ENCODE results near the gene DOCK10. TPM values are rescaled to one million over a fixed set of nuclear protein-coding genes. Genes with fewer than 3 reads are reported as not detected.
A peak's percentile ranks its signal among the peaks of the same experiment; 100 is the strongest.

The DOCK10 gene
- total RNA-seq, 1 donor from 2014 or later = 107 TPM

- DNase-seq (ENCODE audit: low spot score) = no peak
- H3K36me3 Mint-ChIP-seq (ENCODE audit: low read depth) = peaks cover 51% of the 10 kb centered on the region
- H3K4me3 Mint-ChIP-seq (ENCODE audit: low read depth) = no peak overlapping the region
- no peaks in the 10 kb centered on the region for H3K27me3 Mint-ChIP-seq (ENCODE audit: low read depth)
- H3K27ac Mint-ChIP-seq = peak overlapping the region; percentile 81
- intact Hi-C loops (cut with micrococcal nuclease) = loop anchor here (2.0 kb wide), 1 partner anchor 15 kb away; no protein-coding TSS in a partner anchor
- H3K9me3 Mint-ChIP-seq = peaks cover 4% of the 10 kb centered on the region
- H3K4me1 Mint-ChIP-seq (ENCODE audit: low read depth) = peaks cover 42% of the 10 kb centered on the region
Measured at GRCh38 chr2:224909885-224910573, 132.2 kb downstream of the DOCK10 start.

- peaks cover 46% of the 10 kb centered on the region for H3K4me1 Mint-ChIP-seq (ENCODE audit: low read depth)
- no peak overlapping the region for H3K4me3 Mint-ChIP-seq (ENCODE audit: low read depth)
- H3K27ac Mint-ChIP-seq = no peak overlapping the region
- peaks cover 4% of the 10 kb centered on the region for H3K9me3 Mint-ChIP-seq
- no peak for DNase-seq (ENCODE audit: low spot score)
- no peaks in the 10 kb centered on the region for H3K27me3 Mint-ChIP-seq (ENCODE audit: low read depth)
- peaks cover 53% of the 10 kb centered on the region for H3K36me3 Mint-ChIP-seq (ENCODE audit: low read depth)
- intact Hi-C loops (cut with micrococcal nuclease) = no loop called here
Measured at GRCh38 chr2:224908818-224909217, 133.4 kb downstream of the DOCK10 start.

- Mint-ChIP-seq H3K36me3 (ENCODE audit: low read depth) (peaks cover 59% of the 10 kb centered on the region), H3K4me3 (ENCODE audit: low read depth) (no peak overlapping the region), H3K27me3 (ENCODE audit: low read depth) (no peaks in the 10 kb centered on the region), H3K9me3 (peaks cover 4% of the 10 kb centered on the region), H3K4me1 (ENCODE audit: low read depth) (peaks cover 40% of the 10 kb centered on the region), H3K27ac (no peak overlapping the region)
- DNase-seq (ENCODE audit: low spot score) = no peak
- intact Hi-C loops (cut with micrococcal nuclease) = no loop called here
Measured at GRCh38 chr2:224904381-224904780, 137.9 kb downstream of the DOCK10 start.

GRCh38 chr2:224903621-224904020 is 138.6 kb downstream of the DOCK10 start:
- Mint-ChIP-seq H3K4me3 (ENCODE audit: low read depth) (no peak overlapping the region), H3K9me3 (peaks cover 4% of the 10 kb centered on the region), H3K27ac (no peak overlapping the region), H3K27me3 (ENCODE audit: low read depth) (no peaks in the 10 kb centered on the region), H3K4me1 (ENCODE audit: low read depth) (peaks cover 36% of the 10 kb centered on the region), H3K36me3 (ENCODE audit: low read depth) (peaks cover 55% of the 10 kb centered on the region)
- intact Hi-C loops (cut with micrococcal nuclease) = no loop called here
- no peak for DNase-seq (ENCODE audit: low spot score)

- DNase-seq (ENCODE audit: low spot score) = no peak
- peaks cover 38% of the 10 kb centered on the region for H3K4me1 Mint-ChIP-seq (ENCODE audit: low read depth)
Measured at GRCh38 chr2:224901121-224901676, 141.1 kb downstream of the DOCK10 start.

GRCh38 chr2:224895377-224895776 is 146.9 kb downstream of the DOCK10 start:
- Mint-ChIP-seq H3K4me1 (ENCODE audit: low read depth) (peaks cover 45% of the 10 kb centered on the region), H3K36me3 (ENCODE audit: low read depth) (peaks cover 68% of the 10 kb centered on the region), H3K27ac (no peak overlapping the region), H3K4me3 (ENCODE audit: low read depth) (no peak overlapping the region), H3K9me3 (no peaks in the 10 kb centered on the region), H3K27me3 (ENCODE audit: low read depth) (no peaks in the 10 kb centered on the region)
- intact Hi-C loops (cut with micrococcal nuclease) = loop anchor here (2.0 kb wide), 2 partner anchors 15 to 27 kb away; no protein-coding TSS in a partner anchor
- DNase-seq (ENCODE audit: low spot score) = no peak

More at GRCh38 chr2:224901121-224901676, 141.1 kb downstream of the DOCK10 start:
- H3K9me3 Mint-ChIP-seq = no peaks in the 10 kb centered on the region
- intact Hi-C loops (cut with micrococcal nuclease) = loop anchor here (2.0 kb wide), 1 partner anchor 14 kb away; no protein-coding TSS in a partner anchor
- no peaks in the 10 kb centered on the region for H3K27me3 Mint-ChIP-seq (ENCODE audit: low read depth)
- H3K4me3 Mint-ChIP-seq (ENCODE audit: low read depth) = no peak overlapping the region
- peak overlapping the region; percentile 57 for H3K27ac Mint-ChIP-seq
- peaks cover 44% of the 10 kb centered on the region for H3K36me3 Mint-ChIP-seq (ENCODE audit: low read depth)

GRCh38 chr2:224894356-224894755 is 147.9 kb downstream of the DOCK10 start:
- H3K4me1 Mint-ChIP-seq (ENCODE audit: low read depth) = peaks cover 49% of the 10 kb centered on the region
- no peaks in the 10 kb centered on the region for H3K9me3 Mint-ChIP-seq
- peak overlapping the region; percentile 43 for H3K4me3 Mint-ChIP-seq (ENCODE audit: low read depth)
- peaks cover 73% of the 10 kb centered on the region for H3K36me3 Mint-ChIP-seq (ENCODE audit: low read depth)
- H3K27ac Mint-ChIP-seq = peak overlapping the region; percentile 70
- no peaks in the 10 kb centered on the region for H3K27me3 Mint-ChIP-seq (ENCODE audit: low read depth)
- intact Hi-C loops (cut with micrococcal nuclease) = loop anchor here (2.0 kb wide), 2 partner anchors 16 to 28 kb away; no protein-coding TSS in a partner anchor
- no peak for DNase-seq (ENCODE audit: low spot score)

- intact Hi-C loops (cut with micrococcal nuclease) = loop anchor here (2.0 kb wide), 2 partner anchors 17 to 29 kb away; no protein-coding TSS in a partner anchor
- peaks cover 76% of the 10 kb centered on the region for H3K36me3 Mint-ChIP-seq (ENCODE audit: low read depth)
- H3K4me3 Mint-ChIP-seq (ENCODE audit: low read depth) = no peak overlapping the region
- peaks cover 51% of the 10 kb centered on the region for H3K4me1 Mint-ChIP-seq (ENCODE audit: low read depth)
- peak overlapping the region; percentile 70 for H3K27ac Mint-ChIP-seq
- DNase-seq (ENCODE audit: low spot score) = no peak
- H3K9me3 Mint-ChIP-seq = no peaks in the 10 kb centered on the region
- H3K27me3 Mint-ChIP-seq (ENCODE audit: low read depth) = no peaks in the 10 kb centered on the region
Measured at GRCh38 chr2:224893848-224894247, 148.4 kb downstream of the DOCK10 start.

GRCh38 chr2:224892574-224893204 is 149.6 kb downstream of the DOCK10 start:
- Mint-ChIP-seq H3K36me3 (ENCODE audit: low read depth) (peaks cover 80% of the 10 kb centered on the region), H3K9me3 (peaks cover 3% of the 10 kb centered on the region), H3K27me3 (ENCODE audit: low read depth) (no peaks in the 10 kb centered on the region), H3K4me3 (ENCODE audit: low read depth) (no peak overlapping the region), H3K27ac (no peak overlapping the region), H3K4me1 (ENCODE audit: low read depth) (peaks cover 56% of the 10 kb centered on the region)
- no peak for DNase-seq (ENCODE audit: low spot score)
- intact Hi-C loops (cut with micrococcal nuclease) = no loop called here

GRCh38 chr2:224890372-224890771 is 151.9 kb downstream of the DOCK10 start:
- no peak overlapping the region for H3K27ac Mint-ChIP-seq
- H3K4me3 Mint-ChIP-seq (ENCODE audit: low read depth) = no peak overlapping the region
- H3K27me3 Mint-ChIP-seq (ENCODE audit: low read depth) = no peaks in the 10 kb centered on the region
- peaks cover 3% of the 10 kb centered on the region for H3K9me3 Mint-ChIP-seq
- intact Hi-C loops (cut with micrococcal nuclease) = no loop called here
- peaks cover 87% of the 10 kb centered on the region for H3K36me3 Mint-ChIP-seq (ENCODE audit: low read depth)
- peaks cover 62% of the 10 kb centered on the region for H3K4me1 Mint-ChIP-seq (ENCODE audit: low read depth)
- DNase-seq (ENCODE audit: low spot score) = no peak

- no peak for DNase-seq (ENCODE audit: low spot score)
- Mint-ChIP-seq H3K4me1 (ENCODE audit: low read depth) (peaks cover 54% of the 10 kb centered on the region), H3K27ac (no peak overlapping the region), H3K4me3 (ENCODE audit: low read depth) (no peak overlapping the region), H3K9me3 (peaks cover 3% of the 10 kb centered on the region), H3K27me3 (ENCODE audit: low read depth) (no peaks in the 10 kb centered on the region), H3K36me3 (ENCODE audit: low read depth) (peaks cover 92% of the 10 kb centered on the region)
- intact Hi-C loops (cut with micrococcal nuclease) = loop anchor here (2.0 kb wide), 1 partner anchor 14 kb away; no protein-coding TSS in a partner anchor
Measured at GRCh38 chr2:224887141-224887540, 155.1 kb downstream of the DOCK10 start.

GRCh38 chr2:224885836-224886547 is 156.3 kb downstream of the DOCK10 start:
- Mint-ChIP-seq H3K27ac (peak overlapping the region; percentile 88), H3K36me3 (ENCODE audit: low read depth) (peaks cover 95% of the 10 kb centered on the region), H3K4me3 (ENCODE audit: low read depth) (no peak overlapping the region), H3K9me3 (peaks cover 3% of the 10 kb centered on the region), H3K27me3 (ENCODE audit: low read depth) (no peaks in the 10 kb centered on the region), H3K4me1 (ENCODE audit: low read depth) (peaks cover 61% of the 10 kb centered on the region)
- intact Hi-C loops (cut with micrococcal nuclease) = loop anchor here (1.0 to 2.0 kb wide), 4 partner anchors 15 to 155 kb away; no protein-coding TSS in a partner anchor
- no peak for DNase-seq (ENCODE audit: low spot score)

Measured in activated T-helper 2 cell treated with anti-CD3 and anti-CD28 coated beads, Interferon-gamma antibody, Interleukin-2, Interleukin-4, amounts not matched to agents 10 μg/mL and 5 μg/mL and 100 μg/mL, durations not matched to agents 14 hours and 24 hours and 36 hours (primary cell).